ENCODE measurements around the gene COA4. TPM values are rescaled to one million over a fixed set of nuclear protein-coding genes. Genes with fewer than 3 reads are reported as not detected.

COA4 gene
- total RNA-seq, 1 donor from 2014 or later: 63.8 TPM

- DNase-seq (ENCODE audit: extremely low read depth, low read depth, low spot score): no peak
Measured at GRCh38 chr11:73866586-73866996, 10.1 kb downstream of the COA4 start.

GRCh38 chr11:73866095-73866579 lies 10.5 kb downstream of the COA4 start:
- no peak for DNase-seq (ENCODE audit: extremely low read depth, low read depth, low spot score)

GRCh38 chr11:73862986-73863385 lies 13.7 kb downstream of the COA4 start:
- no peak for DNase-seq (ENCODE audit: extremely low read depth, low read depth, low spot score)

GRCh38 chr11:73860202-73860601 lies 16.4 kb downstream of the COA4 start:
- no peak for DNase-seq (ENCODE audit: extremely low read depth, low read depth, low spot score)

GRCh38 chr11:73859671-73860070 lies 17.0 kb downstream of the COA4 start:
- DNase-seq (ENCODE audit: extremely low read depth, low read depth, low spot score): no peak

- no peak for DNase-seq (ENCODE audit: extremely low read depth, low read depth, low spot score)
Measured at GRCh38 chr11:73856031-73856567, 20.5 kb downstream of the COA4 start.

- DNase-seq (ENCODE audit: extremely low read depth, low read depth, low spot score): no peak
Measured at GRCh38 chr11:73854680-73855079, 22.0 kb downstream of the COA4 start.

- DNase-seq (ENCODE audit: extremely low read depth, low read depth, low spot score): no peak
Measured at GRCh38 chr11:73852049-73852448, 24.6 kb downstream of the COA4 start.

- no peak for DNase-seq (ENCODE audit: extremely low read depth, low read depth, low spot score)
Measured at GRCh38 chr11:73851046-73851764, 25.4 kb downstream of the COA4 start.

GRCh38 chr11:73839123-73839457 lies 37.6 kb downstream of the COA4 start:
- DNase-seq (ENCODE audit: extremely low read depth, low read depth, low spot score): no peak

- no peak for DNase-seq (ENCODE audit: extremely low read depth, low read depth, low spot score)
Measured at GRCh38 chr11:73838443-73839122, 38.1 kb downstream of the COA4 start.

GRCh38 chr11:73833067-73833466 lies 43.6 kb downstream of the COA4 start:
- no peak for DNase-seq (ENCODE audit: extremely low read depth, low read depth, low spot score)

GRCh38 chr11:73830261-73830660 lies 46.4 kb downstream of the COA4 start:
- DNase-seq (ENCODE audit: extremely low read depth, low read depth, low spot score): no peak

Other genes with a start within 250 kb of the COA4 start
- gene PLEKHB1, start 230.3 kb downstream of the COA4 start, total RNA-seq: 0.44 and 0.58 TPM in 2 replicates
- gene RAB6A, start 115.8 kb downstream of the COA4 start, total RNA-seq: 182 and 235 TPM in 2 replicates
- 31.7 and 45.2 TPM in 2 replicates for gene MRPL48, start 89.0 kb downstream of the COA4 start, total RNA-seq
- gene PAAF1, start 153 bp upstream of the COA4 start, total RNA-seq: 14.8 and 16.7 TPM in 2 replicates
- gene DNAJB13, start 74.2 kb upstream of the COA4 start, total RNA-seq: not detected in 2 replicates
- 15.3 and 23.7 TPM in 2 replicates for gene UCP2, start 106.0 kb upstream of the COA4 start, total RNA-seq
- 0.10 and 1.4 TPM in 2 replicates for gene UCP3, start 132.2 kb upstream of the COA4 start, total RNA-seq